Measurements from ENCODE around the gene ITPR1. TPM values are rescaled to one million over a fixed set of nuclear protein-coding genes. Genes with fewer than 3 reads are reported as not detected.

Gene ITPR1
- total and polyA plus RNA-seq, 2 of the 4 experiments (the other 2 are of a cell fraction) = 1.8 to 5.7 TPM

- DNase-seq (no peak), ATAC-seq (ENCODE audit: low read depth) (no peak)
- Histone ChIP-seq H2BK20ac (ENCODE audit: low read depth, low read length) (no peak overlapping the region), H3K4ac (ENCODE audit: low read depth, low read length) (no peak overlapping the region), H4K8ac (ENCODE audit: low read depth in 2 of 2, low read length in 2 of 2) (no peak overlapping the region), H3K79me1 (ENCODE audit: low read depth in 1 of 2, low read length in 2 of 2) (no peaks in the 10 kb centered on the region), H3K14ac (replicated peaks; ENCODE audit: low read depth, low read length) (no peak overlapping the region), H4K91ac (ENCODE audit: insufficient read depth, low read depth, low read length) (no peak overlapping the region), H2AK5ac (ENCODE audit: low read depth, low read length) (no peak overlapping the region), H2BK120ac (ENCODE audit: low read depth, low read length) (no peak overlapping the region), H3K27ac (ENCODE audit: insufficient read depth, low read length) (no peak overlapping the region), H2BK5ac (ENCODE audit: low read depth, low read length, poor library complexity, severe bottlenecking) (no peak overlapping the region), H3K4me1 (ENCODE audit: control insufficient read depth, insufficient read depth, low read length) (no peaks in the 10 kb centered on the region), H2AK9ac (replicated peaks; ENCODE audit: low read depth, low read length, poor library complexity) (no peak overlapping the region), H3K9me1 (ENCODE audit: insufficient read depth, low read length) (no peaks in the 10 kb centered on the region), H3K18ac (ENCODE audit: low read depth, low read length) (no peak overlapping the region), H4K20me1 (ENCODE audit: insufficient read depth, low read length) (no peaks in the 10 kb centered on the region), H3K4me3 (ENCODE audit: insufficient read depth, low read depth, low read length) (no peak overlapping the region), H3K4me2 (ENCODE audit: low read depth, low read length) (no peak overlapping the region), H3K56ac (ENCODE audit: extremely low read depth, insufficient read depth, low read length) (no peak overlapping the region), H3K36me3 (ENCODE audit: control insufficient read depth, insufficient read depth, low read length) (no peaks in the 10 kb centered on the region), H3K9me3 (ENCODE audit: control insufficient read depth, insufficient read depth, low read length) (no peaks in the 10 kb centered on the region), H2AFZ (replicated peaks; ENCODE audit: low read length, poor library complexity) (no peak overlapping the region), H4K5ac (ENCODE audit: low read depth, low read length) (no peak overlapping the region), H3K27me3 (ENCODE audit: control insufficient read depth, insufficient read depth, low read length) (no peaks in the 10 kb centered on the region; the same call in 1 of the 2 replicates), H3K23ac (ENCODE audit: low read depth, low read length) (no peak overlapping the region), H2BK15ac (ENCODE audit: low read depth, low read length) (no peak overlapping the region), H3K9ac (ENCODE audit: low read depth, low read length) (no peak overlapping the region)
- no TSS peak for BruUV-seq (replicated peaks)
- CTCF ChIA-PET = no interaction called here
- TF ChIP-seq USF2 (IDR thresholded peaks at IDR 0.05; ENCODE audit: low read depth, low read length) = no peak
- no peak for TF ChIP-seq NFE2L2 (IDR thresholded peaks at IDR 0.05; ENCODE audit: low read depth, low read length)
- TF ChIP-seq FOS (IDR thresholded peaks at IDR 0.05; ENCODE audit: low read depth, low read length) = no peak
- TF ChIP-seq BHLHE40 (IDR thresholded peaks at IDR 0.05; ENCODE audit: low read depth, low read length) = no peak
- no peak for TF ChIP-seq RAD21 (IDR thresholded peaks at IDR 0.05; ENCODE audit: low read length)
- no peak for TF ChIP-seq POLR2A (IDR thresholded peaks at IDR 0.05; ENCODE audit: low read depth, low read length)
- no peak for TF ChIP-seq MXI1 (IDR thresholded peaks at IDR 0.05; ENCODE audit: borderline replicate concordance, low read depth, low read length)
- TF ChIP-seq MAFK (IDR thresholded peaks at IDR 0.05; ENCODE audit: low read depth, low read length) = no peak
- no peak for TF ChIP-seq SMC3 (IDR thresholded peaks at IDR 0.05; ENCODE audit: low read depth, low read length)
- TF ChIP-seq RFX5 (IDR thresholded peaks at IDR 0.05; ENCODE audit: low read depth, low read length) = no peak
- no peak for TF ChIP-seq RCOR1 (IDR thresholded peaks at IDR 0.05; ENCODE audit: insufficient replicate concordance, low read length)
- TF ChIP-seq MAZ (IDR thresholded peaks at IDR 0.05; ENCODE audit: borderline replicate concordance, low read depth, low read length) = no peak
- TF ChIP-seq CEBPB (IDR thresholded peaks at IDR 0.05; ENCODE audit: low read depth, low read length) = no peak
- TF ChIP-seq ELK1 (IDR thresholded peaks at IDR 0.05; ENCODE audit: borderline replicate concordance, low read depth, low read length) = no peak
- TF ChIP-seq CTCF (conservative IDR thresholded peaks at IDR 0.05; ENCODE audit: low read depth, low read length) = no peak
- TF ChIP-seq CHD1 (IDR thresholded peaks at IDR 0.05; ENCODE audit: low read depth, low read length) = no peak
- dilution Hi-C loops (cut with HindIII; ENCODE audit: low sequenced_read_pairs, unreplicated experiment) = no loop called here
- intact Hi-C loops (cut with micrococcal nuclease) = loop anchor here (5.0 kb wide), 1 partner anchor 144 kb away; no protein-coding TSS in a partner anchor
- WGBS, 2 experiments (ENCODE audit: extremely low coverage in 2 of 2, insufficient read length in 1 of 2) = no CpG with 5 or more reads among the region's 3 CpGs
- in situ Hi-C loops (cut with MboI; ENCODE audit: low sequenced_read_pairs) = no loop called here
- POLR2A ChIA-PET (ENCODE audit: unreplicated experiment) = no interaction called here
Measured at GRCh38 chr3:4883011-4883410, 389.9 kb downstream of the ITPR1 start.
